IPS DF 4.7 (cell line): Measurements from ENCODE around the gene GJA10.
"Not testable (repeated sequence)": the region's sequence is repeated elsewhere in the genome, so short reads cannot be mapped to it uniquely, and the experiment has no call there.

Source experiments
- DNase-seq: peaks from one replicate; pipeline ENCODE4 v3.0.0-alpha.2; 2013; ENCODE audit warnings: low spot score; ENCODE audit errors: extremely low read depth

The GJA10 gene

GRCh38 chr6:89894169-89894568, at the start of gene GJA10:
Gene GJA10 (plus strand): TSS chr6:89894469. CDS start chr6:89894469, 0 bp downstream.
- DNase-seq: no peak

GRCh38 chr6:89847513-89847912, 46.8 kb upstream of the GJA10 start:
- DNase-seq: not testable (repeated sequence)

GRCh38 chr6:89853068-89853467, 41.2 kb upstream of the GJA10 start:
- DNase-seq: no peak

GRCh38 chr6:89858041-89858440, 36.2 kb upstream of the GJA10 start:
- DNase-seq: no peak

- DNase-seq: no peak
Measured at GRCh38 chr6:89859744-89860143, 34.5 kb upstream of the GJA10 start.

- no peak for DNase-seq
Measured at GRCh38 chr6:89862273-89862672, 32.0 kb upstream of the GJA10 start.

- DNase-seq: no peak
Measured at GRCh38 chr6:89862698-89863097, 31.6 kb upstream of the GJA10 start.

- DNase-seq: no peak
Measured at GRCh38 chr6:89866024-89866678, 28.1 kb upstream of the GJA10 start.

GRCh38 chr6:89873721-89874120, 20.5 kb upstream of the GJA10 start:
- DNase-seq: no peak

- DNase-seq: no peak
Measured at GRCh38 chr6:89874438-89874837, 19.8 kb upstream of the GJA10 start.

- DNase-seq: no peak
Measured at GRCh38 chr6:89886378-89887120, 7.7 kb upstream of the GJA10 start.

- no peak for DNase-seq
Measured at GRCh38 chr6:89887452-89888137, 6.7 kb upstream of the GJA10 start.

- no peak for DNase-seq
Measured at GRCh38 chr6:89888138-89888514, 6.1 kb upstream of the GJA10 start.

- no peak for DNase-seq
Measured at GRCh38 chr6:89888871-89889270, 5.4 kb upstream of the GJA10 start.

- not testable (repeated sequence) for DNase-seq
Measured at GRCh38 chr6:89890845-89891528, 3.3 kb upstream of the GJA10 start.

GRCh38 chr6:89892577-89892976, 1.7 kb upstream of the GJA10 start:
- DNase-seq: not testable (repeated sequence)

GRCh38 chr6:89895276-89895874, 1.1 kb downstream of the GJA10 start:
- peak; percentile 28 for DNase-seq

- DNase-seq: not testable (repeated sequence)
Measured at GRCh38 chr6:89910001-89910901, 16.0 kb downstream of the GJA10 start.

GRCh38 chr6:89910902-89911240, 16.6 kb downstream of the GJA10 start:
- no peak for DNase-seq

- no peak for DNase-seq
Measured at GRCh38 chr6:89916136-89916920, 22.1 kb downstream of the GJA10 start.
